Activated naive CD8-positive, alpha-beta T cell treated with anti-CD3 and anti-CD28 coated beads, Interleukin-2, amount 50 U/mL, for 24 hours (primary cell): ENCODE data around the gene GPS1.

ENCODE experiments used
- ATAC-seq: fragments of 150-1000 bp; cut with Tn5 transposase; one replicate; pipeline ENCODE4 v1.10.0; 2021
- DNase-seq: peaks from one replicate; pipeline ENCODE4 v3.0.0; 2021
- H3K27ac Mint-ChIP-seq: one replicate; pipeline ENCODE4 v1.8.0; 2021; ENCODE audit warnings: mild to moderate bottlenecking, mixed read lengths
- H3K27me3 Mint-ChIP-seq: one replicate; pipeline ENCODE4 v1.8.0; 2021; ENCODE audit warnings: mixed read lengths
- H3K36me3 Mint-ChIP-seq: one replicate; pipeline ENCODE4 v1.8.0; 2021; ENCODE audit warnings: low read depth, mixed read lengths
- H3K4me1 Mint-ChIP-seq: one replicate; pipeline ENCODE4 v1.8.0; 2021; ENCODE audit warnings: mixed read lengths
- H3K4me3 Mint-ChIP-seq: one replicate; pipeline ENCODE4 v1.8.0; 2021; ENCODE audit warnings: mild to moderate bottlenecking, moderate library complexity, mixed read lengths
- H3K9me3 Mint-ChIP-seq: one replicate; pipeline ENCODE4 v1.8.0; 2021; ENCODE audit warnings: mixed read lengths

The GPS1 gene

DNA sequence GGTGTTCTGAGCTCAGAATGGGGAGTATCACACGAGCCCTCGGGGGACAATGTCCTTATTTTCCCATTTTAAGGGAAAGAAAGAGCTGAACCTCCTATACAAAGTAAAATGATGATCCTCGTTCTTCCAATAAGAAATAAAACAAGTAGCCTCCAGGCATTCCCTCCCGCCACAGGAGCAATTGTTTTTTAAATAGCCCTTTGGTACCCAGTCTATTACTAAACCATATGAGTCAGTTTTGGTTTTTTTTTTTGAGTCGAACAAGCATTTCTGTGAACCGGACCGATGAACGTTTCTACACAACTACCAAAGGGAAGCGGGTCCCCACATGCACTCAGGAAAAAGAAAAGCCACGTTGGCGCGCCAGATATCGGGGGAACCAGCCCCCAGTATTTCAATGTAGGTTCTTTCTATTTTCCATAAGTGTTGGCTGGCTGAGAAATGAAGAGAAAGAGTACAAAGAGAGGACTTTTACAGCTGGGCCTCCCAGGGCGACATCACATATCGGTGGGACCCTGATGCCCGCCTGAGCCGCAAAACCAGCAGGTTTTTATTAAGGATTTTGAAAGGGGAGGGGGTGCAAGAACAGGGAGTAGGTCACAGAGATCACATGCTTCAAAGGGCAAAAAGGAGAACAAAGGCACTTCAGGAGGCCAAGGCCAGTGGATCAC is 10.4 kb upstream of the GPS1 start:
- no peaks in the 10 kb centered on the region for H3K9me3 Mint-ChIP-seq
- DNase-seq (no peak), ATAC-seq (no peak)
- no peak overlapping the region for H3K4me3 Mint-ChIP-seq
- H3K27me3 Mint-ChIP-seq: no peaks in the 10 kb centered on the region
- H3K36me3 Mint-ChIP-seq: no peaks in the 10 kb centered on the region
- no peak overlapping the region for H3K27ac Mint-ChIP-seq
- H3K4me1 Mint-ChIP-seq: peaks cover 12% of the 10 kb centered on the region

DNA sequence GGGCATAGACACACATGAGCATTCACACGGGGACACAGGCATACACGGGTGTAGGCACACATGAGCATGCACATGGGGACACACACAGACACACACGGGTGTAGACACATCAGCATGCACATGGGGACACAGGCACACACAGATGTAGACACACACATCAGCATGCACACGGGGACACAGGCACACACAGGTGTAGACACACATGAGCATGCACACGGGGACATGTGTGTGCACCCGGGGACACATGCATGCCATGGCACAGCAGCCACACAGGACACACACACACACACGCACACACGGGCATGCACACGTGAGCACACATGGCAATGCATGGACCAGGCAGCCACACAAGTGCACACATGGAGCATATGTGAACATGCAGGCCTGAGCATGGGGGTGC is 9.0 kb upstream of the GPS1 start:
- Mint-ChIP-seq H3K4me3 (no peak overlapping the region), H3K27me3 (no peaks in the 10 kb centered on the region), H3K4me1 (peaks cover 9% of the 10 kb centered on the region), H3K27ac (no peak overlapping the region), H3K9me3 (no peaks in the 10 kb centered on the region), H3K36me3 (no peaks in the 10 kb centered on the region)
- ATAC-seq (no peak), DNase-seq (no peak)

GRCh38 chr17:82043507-82043906 is 8.2 kb upstream of the GPS1 start:
- no peak for ATAC-seq
- H3K9me3 Mint-ChIP-seq: no peaks in the 10 kb centered on the region
- no peaks in the 10 kb centered on the region for H3K27me3 Mint-ChIP-seq
- peaks cover 4% of the 10 kb centered on the region for H3K4me1 Mint-ChIP-seq
- no peak for DNase-seq
- H3K27ac Mint-ChIP-seq: no peak overlapping the region
- no peaks in the 10 kb centered on the region for H3K36me3 Mint-ChIP-seq
- H3K4me3 Mint-ChIP-seq: no peak overlapping the region

DNA sequence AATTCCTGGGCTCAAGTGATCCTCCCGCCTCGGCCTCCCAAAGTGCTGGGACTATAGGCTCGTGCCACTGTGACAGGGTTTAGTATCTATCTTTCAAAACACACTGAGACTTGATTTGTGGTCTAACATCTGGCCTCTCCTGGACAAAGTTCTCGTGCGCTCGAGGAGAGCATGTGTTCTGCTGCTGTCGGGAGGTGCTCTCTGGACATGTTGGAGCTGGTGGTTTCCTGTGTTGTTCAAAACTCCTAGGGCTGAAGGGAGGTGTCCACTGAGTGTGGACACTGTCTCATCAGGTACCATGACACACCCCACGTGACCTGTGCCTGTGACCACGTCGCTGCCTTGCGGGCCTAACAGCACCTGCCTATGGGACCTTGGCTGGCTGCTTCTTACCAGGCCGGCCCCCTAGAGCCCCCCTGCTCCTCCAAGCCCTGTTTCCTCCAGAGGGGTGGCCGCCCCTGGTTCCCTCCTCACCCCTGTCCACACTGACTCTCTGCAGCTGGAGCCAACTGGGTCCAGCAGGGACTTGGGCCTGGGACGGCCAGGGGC is 5.7 kb upstream of the GPS1 start:
- Mint-ChIP-seq H3K36me3 (no peaks in the 10 kb centered on the region), H3K4me3 (no peak overlapping the region), H3K4me1 (peaks cover 7% of the 10 kb centered on the region), H3K9me3 (no peaks in the 10 kb centered on the region), H3K27ac (no peak overlapping the region), H3K27me3 (no peaks in the 10 kb centered on the region)
- DNase-seq (no peak), ATAC-seq (no peak)

DNA sequence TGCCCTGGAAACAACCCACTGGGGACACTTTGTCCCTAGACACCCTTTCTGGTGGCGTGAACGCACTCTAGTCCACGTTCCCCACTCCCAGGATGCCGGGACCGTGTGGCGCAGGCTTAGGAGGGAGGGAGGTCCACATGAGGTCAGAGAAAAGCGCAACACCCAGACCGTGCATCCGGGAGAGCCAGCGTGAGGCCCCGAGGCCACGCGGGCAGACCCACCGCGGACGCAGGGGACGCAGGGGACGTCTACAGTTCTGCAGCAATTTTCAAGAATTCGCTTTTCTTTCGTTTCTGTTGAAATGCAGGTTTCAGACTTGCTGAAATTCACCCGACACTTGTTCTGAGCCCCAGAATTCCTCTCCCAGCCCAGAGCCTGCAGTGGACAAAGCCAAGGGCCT is 4.8 kb upstream of the GPS1 start:
- Mint-ChIP-seq H3K36me3 (no peaks in the 10 kb centered on the region), H3K27ac (no peak overlapping the region), H3K4me1 (peaks cover 7% of the 10 kb centered on the region), H3K27me3 (no peaks in the 10 kb centered on the region), H3K9me3 (no peaks in the 10 kb centered on the region), H3K4me3 (no peak overlapping the region)
- DNase-seq: no peak
- no peak for ATAC-seq

GRCh38 chr17:82047379-82047778 is 4.3 kb upstream of the GPS1 start:
- H3K27ac Mint-ChIP-seq: no peak overlapping the region
- no peak for ATAC-seq
- H3K9me3 Mint-ChIP-seq: no peaks in the 10 kb centered on the region
- no peak overlapping the region for H3K4me3 Mint-ChIP-seq
- no peaks in the 10 kb centered on the region for H3K36me3 Mint-ChIP-seq
- H3K4me1 Mint-ChIP-seq: peaks cover 7% of the 10 kb centered on the region
- H3K27me3 Mint-ChIP-seq: no peaks in the 10 kb centered on the region
- no peak for DNase-seq

- Mint-ChIP-seq H3K36me3 (no peaks in the 10 kb centered on the region), H3K9me3 (no peaks in the 10 kb centered on the region), H3K27ac (no peak overlapping the region), H3K4me1 (peaks cover 11% of the 10 kb centered on the region), H3K4me3 (no peak overlapping the region), H3K27me3 (no peaks in the 10 kb centered on the region)
- DNase-seq: no peak
- no peak for ATAC-seq
These were observed 3.7 kb upstream of the GPS1 start for GRCh38 chr17:82047914-82048570.

GRCh38 chr17:82048571-82048971 is 3.1 kb upstream of the GPS1 start:
- DNase-seq: no peak
- Mint-ChIP-seq H3K27ac (no peak overlapping the region), H3K4me3 (no peak overlapping the region), H3K36me3 (no peaks in the 10 kb centered on the region), H3K27me3 (no peaks in the 10 kb centered on the region), H3K4me1 (peaks cover 16% of the 10 kb centered on the region), H3K9me3 (no peaks in the 10 kb centered on the region)
- ATAC-seq: no peak

GRCh38 chr17:82049106-82049505 is 2.6 kb upstream of the GPS1 start:
- Mint-ChIP-seq H3K36me3 (no peaks in the 10 kb centered on the region), H3K9me3 (no peaks in the 10 kb centered on the region), H3K4me1 (peaks cover 18% of the 10 kb centered on the region), H3K27me3 (no peaks in the 10 kb centered on the region), H3K4me3 (no peak overlapping the region), H3K27ac (no peak overlapping the region)
- DNase-seq: no peak
- no peak for ATAC-seq

GRCh38 chr17:82049521-82049971 is 2.2 kb upstream of the GPS1 start:
- Mint-ChIP-seq H3K4me1 (peaks cover 18% of the 10 kb centered on the region), H3K36me3 (no peaks in the 10 kb centered on the region), H3K27ac (no peak overlapping the region), H3K27me3 (no peaks in the 10 kb centered on the region), H3K9me3 (no peaks in the 10 kb centered on the region), H3K4me3 (no peak overlapping the region)
- DNase-seq (no peak), ATAC-seq (no peak)

GRCh38 chr17:82050152-82050760 is 1.4 kb upstream of the GPS1 start:
- Mint-ChIP-seq H3K4me1 (peaks cover 18% of the 10 kb centered on the region), H3K4me3 (peak overlapping the region; percentile 77), H3K27ac (no peak overlapping the region), H3K9me3 (no peaks in the 10 kb centered on the region), H3K27me3 (no peaks in the 10 kb centered on the region), H3K36me3 (no peaks in the 10 kb centered on the region)
- no peak for ATAC-seq
- DNase-seq: no peak

DNA sequence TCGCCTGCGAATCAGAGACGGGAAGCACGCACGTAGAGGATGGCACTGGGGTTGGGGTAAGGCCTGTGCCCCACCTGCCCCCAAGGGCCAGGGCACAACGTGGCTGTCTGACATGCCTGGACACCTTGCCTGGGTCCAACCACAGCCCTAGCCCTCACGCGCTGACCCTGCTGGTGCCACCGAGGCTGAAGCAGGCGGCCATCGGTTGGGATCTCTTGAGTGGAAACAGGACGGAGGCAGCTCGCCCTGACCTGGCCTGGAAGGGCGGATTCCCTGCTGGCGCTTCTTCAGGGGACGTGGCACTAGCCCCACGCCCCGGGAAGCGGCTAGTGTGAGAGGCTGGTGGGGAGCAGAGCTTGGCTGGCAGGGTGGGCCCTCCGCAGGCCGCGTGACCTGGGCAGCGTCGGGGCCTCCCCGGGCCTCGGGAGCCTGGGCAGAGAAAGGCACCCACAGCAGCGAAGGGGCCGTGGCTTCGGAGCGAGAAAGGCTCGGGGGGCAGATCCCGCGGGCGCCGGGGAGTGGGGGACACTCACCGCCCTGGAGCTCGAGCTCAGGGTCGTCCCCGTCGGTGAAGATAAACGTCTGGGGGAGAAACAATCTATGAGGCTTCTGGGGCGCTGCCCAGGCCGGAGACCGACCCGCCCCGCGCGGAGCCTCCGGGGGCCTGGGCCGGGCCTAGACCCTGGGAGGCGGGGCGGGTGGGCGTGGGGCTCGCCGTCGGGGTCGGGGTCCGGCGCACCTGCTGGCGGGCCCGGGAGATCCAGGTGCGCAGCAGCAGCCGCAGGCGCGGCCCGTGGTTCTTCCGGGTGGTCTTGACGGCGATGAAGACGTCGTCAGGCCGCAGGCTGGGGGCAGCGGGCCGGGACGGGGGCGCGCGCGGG is 697 bp upstream of the GPS1 start:
- Mint-ChIP-seq H3K27ac (peak overlapping the region; percentile 39), H3K27me3 (no peaks in the 10 kb centered on the region), H3K36me3 (peaks cover under 1% of the 10 kb centered on the region), H3K9me3 (no peaks in the 10 kb centered on the region), H3K4me1 (peaks cover 18% of the 10 kb centered on the region), H3K4me3 (peak overlapping the region; percentile 77)
- no peak for DNase-seq
- no peak for ATAC-seq

DNA sequence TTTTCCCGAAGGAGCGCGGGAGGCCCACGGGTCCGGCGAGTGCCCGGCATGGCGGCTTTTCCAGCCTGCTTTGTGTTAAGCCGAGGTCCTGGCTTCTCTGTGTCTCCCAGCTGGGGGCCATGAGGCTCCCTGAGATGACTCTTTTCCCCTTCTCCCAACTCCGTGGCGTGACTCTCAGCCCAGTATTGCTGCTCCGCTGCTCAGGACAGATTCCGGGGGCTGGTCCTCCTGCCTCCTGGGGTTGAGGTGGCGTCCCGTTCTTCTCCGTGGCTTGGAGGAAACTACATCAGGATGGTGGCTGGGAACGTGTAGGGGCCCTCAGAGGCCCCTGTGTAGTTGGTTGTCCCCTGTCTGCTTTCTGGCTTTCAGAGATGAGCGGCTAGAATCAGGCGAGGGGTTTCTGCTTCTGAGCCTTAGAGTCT is 951 bp downstream of the GPS1 start:
- Mint-ChIP-seq H3K27me3 (no peaks in the 10 kb centered on the region), H3K9me3 (no peaks in the 10 kb centered on the region), H3K4me3 (peak overlapping the region; percentile 81), H3K36me3 (peaks cover 2% of the 10 kb centered on the region), H3K27ac (peak overlapping the region; percentile 46), H3K4me1 (peaks cover 18% of the 10 kb centered on the region)
- ATAC-seq (no peak), DNase-seq (no peak)

- Mint-ChIP-seq H3K4me3 (peak overlapping the region; percentile 81), H3K36me3 (peaks cover 5% of the 10 kb centered on the region), H3K9me3 (no peaks in the 10 kb centered on the region), H3K27me3 (no peaks in the 10 kb centered on the region), H3K27ac (peak overlapping the region; percentile 39), H3K4me1 (peaks cover 18% of the 10 kb centered on the region)
- ATAC-seq: no peak
- DNase-seq: no peak
These were observed 1.4 kb downstream of the GPS1 start for GRCh38 chr17:82053130-82053529.
